SK-N-MC (cell line): Measurements from ENCODE around the gene RAB36.

Experiments used
- DNase-seq: peaks from one replicate; pipeline ENCODE4 v3.0.0-alpha.2; 2011; ENCODE audit warnings: low read depth, low spot score
- H3K27ac ChIP-seq: fragments of 200-600 bp; sonication (generic); 2 replicates; pipeline ENCODE4 v1.5.1; 2016; ENCODE audit warnings: mixed run types
- H3K36me3 ChIP-seq: fragments of 200-600 bp; sonication (generic); 2 replicates; pipeline ENCODE4 v1.6.1; 2017; ENCODE audit warnings: antibody characterized with exemption, low read length, mixed read lengths; ENCODE audit not compliant: insufficient read depth
- H3K4me3 ChIP-seq: fragments of 200-600 bp; sonication (generic); 2 replicates; pipeline ENCODE4 v1.5.1; 2016
- H3K9ac ChIP-seq: fragments of 200-600 bp; sonication (generic); 2 replicates; pipeline ENCODE4 v1.8.0; 2017; ENCODE audit warnings: mixed run types, mixed read lengths; ENCODE audit not compliant: insufficient read length
- H3K9me3 ChIP-seq: fragments of 200-600 bp; sonication (generic); 2 replicates; pipeline ENCODE4 v1.6.1; 2017; ENCODE audit warnings: low read depth, mild to moderate bottlenecking, antibody characterized with exemption, low read length, moderate library complexity, mixed read lengths
- EZH2 ChIP-seq: fragments of 200-600 bp; sonication (generic); IDR thresholded peaks from one replicate; pipeline ENCODE4 v1.6.1; 2017; ENCODE audit warnings: antibody characterized with exemption
- FOXP2 ChIP-seq: optimal IDR thresholded peaks from 2 replicates; pipeline ENCODE3; 2011; ENCODE audit warnings: mild to moderate bottlenecking, moderate library complexity; ENCODE audit not compliant: insufficient read depth; ENCODE audit errors: extremely low read length, control extremely low read depth
- POLR2AphosphoS5 ChIP-seq: IDR thresholded peaks from 2 replicates; pipeline ENCODE4 v1.6.1; 2012; ENCODE audit warnings: mild to moderate bottlenecking, low read depth, low read length, borderline replicate concordance

Gene RAB36

GRCh38 chr22:23149743-23150238 is 4.5 kb downstream of the RAB36 start:
- no peaks in the 10 kb centered on the region for H3K9me3 ChIP-seq
- TF ChIP-seq FOXP2 (no peak), POLR2AphosphoS5 (no peak), EZH2 (no peak)
- DNase-seq: no peak
- no peak overlapping the region for H3K9ac ChIP-seq
- H3K36me3 ChIP-seq: no peaks in the 10 kb centered on the region
- H3K4me3 ChIP-seq: no peak overlapping the region
- no peak overlapping the region for H3K27ac ChIP-seq

DNA sequence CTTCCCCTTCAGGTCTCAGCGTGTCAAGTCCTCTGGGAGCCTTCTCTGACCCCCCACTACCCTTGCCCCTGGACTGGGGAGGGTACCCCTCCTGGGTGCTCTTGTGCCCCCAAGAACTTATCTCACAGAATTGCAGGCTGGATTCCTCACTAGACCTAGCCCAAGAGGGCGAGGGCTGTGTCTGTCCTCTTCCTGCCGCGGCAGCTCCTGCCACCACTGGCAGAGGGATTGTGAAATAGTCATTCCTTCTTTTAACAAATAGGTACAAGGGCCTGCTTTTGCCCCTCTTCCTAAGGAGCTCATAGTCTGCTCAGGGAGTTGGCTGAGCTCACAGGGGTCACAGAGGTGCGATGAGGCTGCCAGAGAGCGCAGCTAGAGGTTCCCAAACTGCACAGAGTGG is 5.5 kb downstream of the RAB36 start:
- no peak for DNase-seq
- H3K27ac ChIP-seq: no peak overlapping the region
- H3K9me3 ChIP-seq: no peaks in the 10 kb centered on the region
- H3K4me3 ChIP-seq: no peak overlapping the region
- no peak overlapping the region for H3K9ac ChIP-seq
- no peaks in the 10 kb centered on the region for H3K36me3 ChIP-seq
- TF ChIP-seq FOXP2: no peak
- TF ChIP-seq EZH2: no peak

DNA sequence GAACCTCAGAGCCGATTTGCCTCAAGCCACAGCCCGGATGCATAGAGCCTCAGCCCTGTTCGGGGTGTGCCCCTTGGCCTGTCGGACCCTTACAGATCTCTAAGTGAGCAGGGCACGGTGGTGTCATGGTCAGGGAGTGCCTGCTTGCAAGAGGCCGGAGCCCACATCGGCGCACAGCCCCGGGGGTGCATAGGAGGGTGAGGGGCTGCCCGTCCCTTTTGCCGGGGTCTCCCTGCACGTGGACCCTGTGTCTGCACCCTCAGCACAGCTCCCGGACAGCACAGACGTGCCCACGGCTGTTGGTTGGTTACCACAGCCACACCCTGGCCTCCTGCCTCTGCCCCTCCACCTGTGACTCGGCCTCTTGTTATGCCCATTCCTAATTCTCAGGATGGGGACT is 6.5 kb downstream of the RAB36 start:
- no peaks in the 10 kb centered on the region for H3K9me3 ChIP-seq
- DNase-seq: no peak
- TF ChIP-seq EZH2 (no peak), FOXP2 (no peak), POLR2AphosphoS5 (no peak)
- no peak overlapping the region for H3K27ac ChIP-seq
- H3K36me3 ChIP-seq: no peaks in the 10 kb centered on the region
- no peak overlapping the region for H3K4me3 ChIP-seq
- H3K9ac ChIP-seq: no peak overlapping the region

DNA sequence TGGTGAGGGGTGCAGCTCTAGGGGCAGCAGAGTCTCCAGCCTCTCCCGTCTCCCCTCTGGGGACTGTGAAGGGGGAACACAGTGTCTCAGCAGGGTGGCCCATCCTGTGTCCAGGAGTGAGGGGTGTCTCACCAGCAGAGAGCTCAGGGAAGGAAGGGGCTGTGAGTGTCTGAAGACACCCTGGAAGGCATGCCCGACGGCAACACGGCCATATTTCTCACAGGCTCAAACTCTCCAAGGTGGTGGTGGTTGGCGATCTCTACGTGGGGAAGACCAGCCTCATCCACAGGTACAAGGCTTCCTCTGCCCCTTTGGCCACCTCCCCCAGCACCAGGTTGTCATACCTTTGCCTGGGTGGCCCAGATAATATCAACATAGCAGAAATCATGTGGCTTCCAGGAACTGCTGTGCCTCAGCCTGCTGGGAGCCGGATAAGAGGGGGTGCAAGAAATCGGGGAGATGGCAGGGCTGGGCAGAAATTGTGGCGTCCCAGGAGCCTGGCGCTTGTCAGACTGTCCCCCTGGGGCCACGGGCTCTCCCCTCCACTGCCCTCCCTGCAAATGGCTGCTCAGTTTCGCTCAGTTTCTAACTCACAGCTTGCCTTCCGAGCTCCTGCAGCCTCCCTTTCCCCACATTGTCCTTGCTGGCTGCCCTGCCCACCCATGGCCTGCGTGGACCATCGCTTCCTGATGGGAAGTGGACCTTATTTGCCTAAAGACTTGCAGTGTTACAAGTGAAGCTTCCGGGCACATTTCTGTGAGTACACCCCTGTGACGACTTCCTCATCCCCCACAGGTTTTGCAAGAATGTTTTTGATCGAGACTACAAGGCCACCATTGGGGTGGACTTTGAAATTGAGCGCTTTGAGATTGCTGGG is 7.2 kb downstream of the RAB36 start:
- no peak for DNase-seq
- no peak for TF ChIP-seq EZH2
- no peak for TF ChIP-seq FOXP2
- no peak for TF ChIP-seq POLR2AphosphoS5
- H3K9me3 ChIP-seq: no peaks in the 10 kb centered on the region

GRCh38 chr22:23153994-23154393 is 8.7 kb downstream of the RAB36 start:
- Histone ChIP-seq H3K9me3 (no peaks in the 10 kb centered on the region), H3K27ac (no peak overlapping the region), H3K9ac (no peak overlapping the region), H3K36me3 (no peaks in the 10 kb centered on the region), H3K4me3 (no peak overlapping the region)
- TF ChIP-seq FOXP2: no peak
- no peak for TF ChIP-seq EZH2
- no peak for TF ChIP-seq POLR2AphosphoS5
- no peak for DNase-seq

More for the DNA sequence above, 7.2 kb downstream of the RAB36 start:
- H3K4me3 ChIP-seq: no peak overlapping the region
- H3K27ac ChIP-seq: no peak overlapping the region
- H3K9ac ChIP-seq: no peak overlapping the region
- H3K36me3 ChIP-seq: no peaks in the 10 kb centered on the region

DNA sequence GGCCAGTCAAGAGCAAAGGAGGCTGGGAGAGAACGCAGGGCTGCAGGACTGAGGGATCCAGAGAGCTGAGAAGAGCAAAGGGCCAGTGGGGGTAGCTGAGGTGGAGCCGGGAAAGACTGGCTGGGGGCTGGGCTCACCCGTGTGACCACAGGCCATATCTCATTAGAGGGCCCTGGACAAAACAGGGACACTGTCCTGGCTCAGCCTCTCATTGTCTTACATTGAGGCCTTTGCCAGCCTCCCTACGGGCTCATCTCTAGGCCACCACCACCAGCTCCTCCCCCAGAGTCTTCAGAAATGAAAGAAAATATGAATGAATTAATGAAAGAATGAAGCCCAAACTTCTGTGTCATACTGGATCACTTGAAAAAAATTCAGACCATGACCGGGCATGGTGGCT is 9.2 kb downstream of the RAB36 start:
- no peak for TF ChIP-seq FOXP2
- TF ChIP-seq POLR2AphosphoS5: no peak
- no peak for TF ChIP-seq EZH2
- H3K9ac ChIP-seq: no peak overlapping the region
- H3K4me3 ChIP-seq: no peak overlapping the region
- no peak overlapping the region for H3K27ac ChIP-seq
- no peak for DNase-seq
- H3K36me3 ChIP-seq: no peaks in the 10 kb centered on the region
- no peaks in the 10 kb centered on the region for H3K9me3 ChIP-seq

DNA sequence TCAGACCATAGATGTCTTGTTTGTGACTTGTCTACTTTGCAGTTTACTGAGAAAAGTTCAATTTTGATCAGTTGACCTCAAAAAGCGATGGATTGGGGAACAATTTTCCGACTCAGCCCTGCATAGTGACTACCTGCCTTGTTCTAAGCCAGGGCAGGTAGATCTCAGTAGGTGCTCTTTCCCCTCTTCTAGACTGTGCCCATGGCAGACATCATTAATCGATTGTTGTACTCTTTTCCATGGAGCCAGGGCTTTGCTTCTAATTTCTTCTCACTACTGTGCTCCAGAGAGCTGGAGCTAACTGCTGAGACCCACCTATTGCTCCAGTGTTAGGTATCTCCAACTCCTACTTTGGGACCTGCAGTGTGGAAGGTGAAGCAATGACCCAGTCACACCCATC is 9.9 kb downstream of the RAB36 start:
- Histone ChIP-seq H3K36me3 (no peaks in the 10 kb centered on the region), H3K9ac (no peak overlapping the region), H3K9me3 (no peaks in the 10 kb centered on the region), H3K4me3 (no peak overlapping the region), H3K27ac (no peak overlapping the region)
- no peak for DNase-seq
- TF ChIP-seq FOXP2 (no peak), POLR2AphosphoS5 (no peak), EZH2 (no peak)

GRCh38 chr22:23155831-23156230 is 10.6 kb downstream of the RAB36 start:
- Histone ChIP-seq H3K4me3 (no peak overlapping the region), H3K9me3 (no peaks in the 10 kb centered on the region), H3K36me3 (no peaks in the 10 kb centered on the region), H3K9ac (no peak overlapping the region), H3K27ac (no peak overlapping the region)
- no peak for TF ChIP-seq EZH2
- no peak for TF ChIP-seq POLR2AphosphoS5
- TF ChIP-seq FOXP2: no peak
- DNase-seq: no peak

DNA sequence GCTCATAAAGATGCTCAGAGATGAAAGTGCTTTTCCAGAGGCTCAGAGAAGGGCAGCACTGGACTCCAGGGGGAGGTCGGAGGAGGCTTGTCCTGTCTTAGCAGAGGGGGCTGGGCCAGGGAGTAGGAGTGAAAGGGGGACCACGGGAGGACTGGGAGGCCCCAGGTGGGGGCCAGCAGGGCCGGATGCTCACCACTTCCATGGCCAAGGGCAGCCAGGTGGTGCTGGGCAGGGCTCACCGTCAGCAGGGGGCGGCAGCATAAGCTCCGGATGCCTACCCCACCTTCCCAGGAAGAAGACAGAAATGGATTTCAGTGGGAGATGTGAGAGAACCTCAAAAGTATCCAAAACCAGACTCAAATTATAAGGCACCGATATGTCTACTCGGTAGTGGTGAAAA is 11.0 kb downstream of the RAB36 start:
- H3K9me3 ChIP-seq: no peaks in the 10 kb centered on the region
- H3K27ac ChIP-seq: no peak overlapping the region
- TF ChIP-seq FOXP2: no peak
- TF ChIP-seq POLR2AphosphoS5: no peak
- TF ChIP-seq EZH2: no peak
- H3K36me3 ChIP-seq: no peaks in the 10 kb centered on the region
- H3K4me3 ChIP-seq: no peak overlapping the region
- H3K9ac ChIP-seq: no peak overlapping the region
- DNase-seq: no peak
